Stimulated activated CD8-positive, alpha-beta memory T cell treated with anti-CD3 and anti-CD28 coated beads, Interleukin-7, amount 100 ng/mL, for 4 hours (primary cell): ENCODE results near the gene SH3D19.
A peak's percentile ranks its signal among the peaks of the same experiment; 100 is the strongest.
"Not testable (repeated sequence)": the region's sequence is repeated elsewhere in the genome, so short reads cannot be mapped to it uniquely, and the experiment has no call there.

Experiments used
- DNase-seq, 2 donors: peaks; one replicate each; pipeline ENCODE4 v3.0.0-alpha.2; 2020; ENCODE audit warnings: low read depth in 2 of 2

The SH3D19 gene

DNA sequence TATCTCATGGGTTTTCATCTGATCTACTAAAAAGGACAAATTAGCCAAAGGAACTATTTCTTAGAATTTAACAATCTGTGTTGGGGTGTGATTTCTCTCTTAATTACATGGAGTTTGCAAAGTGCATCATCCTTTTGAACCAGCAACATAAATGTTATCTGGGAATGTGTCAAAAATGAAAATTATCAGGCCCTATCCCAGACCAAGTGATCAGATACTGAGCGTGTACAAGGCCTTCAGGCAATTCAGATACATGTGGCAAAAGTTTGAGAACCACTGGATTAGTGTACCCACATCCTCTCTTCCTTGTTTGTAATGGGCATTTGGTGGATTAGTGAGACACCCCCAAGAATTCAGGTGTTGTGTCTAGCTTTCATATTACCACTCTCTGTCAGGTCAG is 3.8 kb downstream of the SH3D19 start:
- DNase-seq = no peak

DNA sequence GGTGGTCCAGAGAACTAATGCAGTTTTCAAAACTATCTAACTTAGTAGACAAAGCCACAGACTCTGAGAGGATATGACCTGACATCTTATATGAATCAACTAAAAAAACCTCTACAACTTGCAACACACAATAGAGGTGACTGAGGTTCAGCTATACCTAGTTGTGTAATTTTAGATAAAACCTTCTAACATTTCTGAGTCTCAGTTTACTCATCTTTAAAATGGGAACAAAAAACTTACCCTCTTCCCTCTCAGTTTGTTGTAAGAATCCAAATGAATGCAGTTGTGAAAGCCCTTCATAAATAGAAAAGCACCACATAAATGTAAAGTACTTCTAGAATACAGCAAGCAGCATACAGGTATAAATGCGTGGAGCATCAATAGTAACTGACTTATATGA is 5.9 kb downstream of the SH3D19 start:
- no peak for DNase-seq

DNA sequence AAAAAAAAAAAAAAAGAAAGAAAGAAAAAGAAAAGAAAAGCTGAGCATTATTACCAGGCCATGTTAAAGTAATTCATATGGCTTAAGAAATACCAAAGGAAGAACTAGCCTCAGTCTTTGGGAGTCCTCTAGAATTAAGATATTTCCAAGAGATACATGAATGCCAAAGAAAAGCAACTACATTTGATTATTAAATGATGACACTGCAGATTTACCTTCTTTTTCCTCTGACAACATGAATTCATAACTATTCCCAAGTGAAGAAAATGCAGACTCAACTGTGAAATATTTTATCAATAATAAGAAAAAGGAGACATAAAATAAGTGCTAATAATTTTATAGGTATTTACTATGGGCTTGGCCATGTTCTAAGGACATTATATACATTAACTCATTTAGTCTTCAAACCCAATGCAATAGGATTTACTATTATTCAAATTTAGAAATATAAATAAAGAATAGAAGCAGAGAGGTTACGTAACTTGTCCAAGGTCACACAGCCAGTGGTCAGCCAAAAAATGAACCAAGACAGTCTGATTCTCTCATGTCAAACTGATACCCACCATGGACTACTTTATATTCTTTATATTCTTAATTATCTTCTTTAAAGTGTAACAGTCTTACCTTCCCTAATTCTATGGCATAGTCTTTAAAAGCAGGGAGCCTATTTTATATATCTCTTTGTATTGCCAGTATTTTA is 6.9 kb downstream of the SH3D19 start:
- no peak for DNase-seq

DNA sequence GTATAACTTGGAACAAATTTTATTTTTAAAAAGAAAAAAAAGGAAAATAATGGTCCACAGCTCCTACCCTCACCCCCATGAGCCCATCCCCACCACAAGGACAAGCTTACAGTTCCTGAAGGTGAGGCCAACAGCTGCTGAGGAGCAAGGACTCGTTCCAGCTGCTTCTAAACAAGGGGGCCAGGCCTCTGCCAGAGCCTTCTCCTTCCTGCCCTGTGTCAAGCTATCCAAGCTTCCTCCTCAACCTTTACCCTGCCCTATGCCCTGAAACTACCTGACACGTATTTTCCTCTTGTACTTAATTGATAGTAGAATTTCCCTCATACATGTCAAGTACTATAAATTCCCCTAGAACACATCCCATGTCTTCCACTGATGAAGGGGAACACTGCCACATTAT is 8.8 kb downstream of the SH3D19 start:
- no peak for DNase-seq

DNA sequence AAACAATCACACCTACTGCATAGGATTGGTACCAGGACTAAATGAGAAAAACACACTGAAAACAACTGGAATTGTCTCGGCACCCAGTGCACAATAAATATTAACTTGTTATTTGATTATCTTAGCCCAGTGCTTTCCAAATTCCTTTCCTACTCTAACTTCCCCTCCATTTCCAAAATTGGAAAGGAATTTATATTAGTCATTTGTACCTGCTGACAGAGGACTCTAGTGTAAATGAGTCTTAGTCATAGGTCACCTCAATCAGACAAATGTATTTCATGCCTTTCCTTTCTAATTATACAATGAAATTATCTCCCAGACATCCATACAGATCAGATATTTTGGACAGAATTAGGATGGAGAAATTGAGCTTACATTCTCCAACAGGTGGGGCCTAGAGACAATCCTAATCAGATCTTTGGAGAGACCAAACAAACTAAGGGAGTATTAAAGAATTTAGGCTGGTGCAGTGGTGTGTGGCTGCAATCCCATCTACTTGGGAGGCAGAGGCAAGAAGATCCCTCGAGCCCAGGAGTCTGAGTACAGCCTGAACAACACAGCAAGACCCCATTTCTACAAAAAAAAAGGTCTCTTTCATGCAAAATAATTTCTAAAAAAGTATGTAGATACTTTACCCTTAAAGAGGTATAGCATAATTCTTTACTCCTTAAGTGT is 10.1 kb downstream of the SH3D19 start:
- no peak for DNase-seq

DNA sequence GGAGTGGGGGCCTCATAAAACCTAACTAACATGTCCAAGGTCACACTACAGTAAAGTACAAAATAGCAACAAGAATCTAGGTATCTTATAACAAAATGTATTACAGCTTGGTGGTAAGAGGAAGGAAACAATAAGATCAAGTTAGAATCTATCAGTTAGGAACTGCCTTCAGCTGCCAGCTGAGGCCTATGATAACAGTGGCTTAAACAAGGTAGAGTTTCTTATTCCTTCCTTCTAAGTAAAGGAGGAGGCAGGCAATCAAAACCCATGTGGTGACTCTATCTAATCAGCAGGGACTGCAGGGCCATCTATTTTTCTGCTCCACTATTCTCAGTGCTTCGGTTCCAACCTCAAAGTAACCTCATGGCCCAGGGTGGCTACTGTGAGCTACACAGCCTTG is 10.9 kb downstream of the SH3D19 start:
- DNase-seq = no peak

DNA sequence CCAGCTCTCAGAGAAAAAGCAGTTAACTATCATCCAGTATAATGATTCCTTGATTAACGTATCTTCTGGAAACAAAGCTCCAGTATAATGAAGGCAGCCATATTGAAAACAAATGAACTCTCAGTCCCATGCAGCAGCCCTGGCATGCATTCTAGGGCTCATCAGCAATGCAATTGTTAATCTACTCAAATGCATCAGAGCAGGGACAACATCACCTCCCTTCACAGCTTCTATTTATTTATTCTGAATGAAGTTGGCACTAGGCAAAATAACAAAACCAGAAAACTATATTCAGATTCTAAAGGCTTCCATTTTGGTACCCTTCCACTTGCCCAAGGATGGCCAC is 11.4 kb downstream of the SH3D19 start:
- DNase-seq = no peak

DNA sequence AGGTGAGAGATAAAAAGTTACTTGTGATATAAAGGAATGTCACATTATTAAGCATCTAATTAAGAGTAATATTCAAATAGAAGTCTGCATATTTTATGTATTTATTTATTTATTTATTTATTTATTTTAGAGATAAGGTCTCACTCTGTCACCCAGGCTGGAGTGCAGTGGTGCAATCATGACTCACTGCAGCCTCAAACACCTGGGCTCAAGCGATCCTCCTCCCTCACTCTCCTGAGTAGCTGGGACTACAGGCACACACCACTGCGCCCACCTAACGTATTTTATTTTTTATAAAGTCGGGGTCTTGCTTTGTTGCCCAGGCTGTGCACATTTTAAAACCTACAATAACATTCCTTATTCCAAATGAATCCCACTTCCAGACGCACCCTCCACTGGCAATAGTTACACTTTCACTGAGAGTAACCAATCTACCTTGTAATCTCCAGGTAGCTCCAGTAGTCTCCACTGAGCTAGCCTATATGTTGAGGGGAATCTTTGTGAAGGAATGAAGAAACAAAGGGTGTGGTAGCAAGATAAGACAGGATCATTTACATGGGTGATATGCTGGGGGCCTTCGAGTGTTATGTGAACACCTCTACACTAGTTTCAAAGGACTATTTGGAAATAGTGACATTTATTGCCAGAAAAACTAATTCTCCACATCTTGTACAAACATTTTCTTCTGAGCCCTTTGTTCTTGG is 11.9 kb downstream of the SH3D19 start:
- no peak for DNase-seq

DNA sequence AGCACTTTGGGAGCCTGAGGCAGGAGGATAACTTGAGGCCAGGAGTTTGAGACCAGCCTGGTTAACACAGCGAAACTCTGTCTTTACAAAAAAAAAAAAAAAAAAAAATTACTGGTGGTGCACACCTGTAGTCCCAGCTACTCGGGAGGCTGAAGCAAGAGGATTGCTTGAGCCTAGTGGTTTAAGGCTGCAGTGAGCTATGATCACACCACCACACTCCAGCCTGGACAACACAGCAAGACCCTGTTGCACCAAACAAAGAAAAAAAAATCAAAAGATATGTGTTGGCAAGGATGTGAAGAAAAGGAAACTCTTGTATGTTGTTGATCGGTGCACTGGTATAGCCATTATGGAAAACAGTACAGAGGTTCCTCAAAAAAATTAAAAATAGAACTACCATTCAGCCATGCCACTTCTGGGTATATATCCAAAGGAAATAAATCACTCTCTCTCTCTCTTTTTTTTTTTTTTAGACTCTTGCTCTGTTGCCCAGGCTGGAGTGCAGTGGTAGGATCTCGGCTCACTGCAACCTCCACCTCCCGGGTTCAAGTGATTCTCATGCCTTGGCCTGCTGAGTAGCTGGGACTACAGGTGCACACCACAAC is 15.2 kb downstream of the SH3D19 start:
- no peak for DNase-seq

DNA sequence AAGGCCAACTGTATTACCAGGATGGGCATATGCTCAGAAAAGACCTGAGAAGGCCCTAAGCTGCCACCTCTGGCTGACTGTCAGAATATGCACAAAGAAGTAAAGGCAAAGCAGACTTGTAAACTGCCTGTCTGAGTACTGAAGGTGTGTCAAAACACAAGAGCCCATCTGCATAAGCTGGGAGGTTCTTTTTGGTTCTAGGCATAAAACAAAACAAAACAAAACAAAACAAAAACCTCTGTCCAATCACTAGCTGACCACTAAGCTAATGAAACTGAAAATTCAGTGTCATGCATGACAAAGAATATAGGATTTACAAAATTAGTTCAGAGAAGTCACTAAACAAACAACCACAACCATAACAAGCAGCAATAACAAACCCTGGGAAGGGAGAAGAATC is 20.6 kb downstream of the SH3D19 start:
- no peak for DNase-seq

DNA sequence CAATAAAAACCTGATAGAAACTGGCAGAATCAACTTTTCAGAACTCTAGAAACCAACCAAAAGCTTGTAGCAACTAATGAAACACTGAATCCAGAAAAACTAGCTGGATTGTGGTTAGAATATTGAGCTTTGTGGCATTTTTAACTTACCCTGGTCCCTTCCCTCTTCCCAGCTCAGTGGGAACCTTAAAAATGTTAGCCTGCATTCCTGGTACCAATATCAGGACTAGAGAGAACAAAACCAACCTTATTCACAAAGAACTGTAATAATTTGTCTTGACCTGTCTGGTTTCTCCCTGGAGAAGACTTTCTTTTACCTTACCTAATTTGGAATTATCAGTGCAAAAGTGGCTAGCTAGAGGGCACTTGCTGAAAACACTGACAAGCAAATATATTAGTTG is 21.2 kb downstream of the SH3D19 start:
- DNase-seq = no peak

DNA sequence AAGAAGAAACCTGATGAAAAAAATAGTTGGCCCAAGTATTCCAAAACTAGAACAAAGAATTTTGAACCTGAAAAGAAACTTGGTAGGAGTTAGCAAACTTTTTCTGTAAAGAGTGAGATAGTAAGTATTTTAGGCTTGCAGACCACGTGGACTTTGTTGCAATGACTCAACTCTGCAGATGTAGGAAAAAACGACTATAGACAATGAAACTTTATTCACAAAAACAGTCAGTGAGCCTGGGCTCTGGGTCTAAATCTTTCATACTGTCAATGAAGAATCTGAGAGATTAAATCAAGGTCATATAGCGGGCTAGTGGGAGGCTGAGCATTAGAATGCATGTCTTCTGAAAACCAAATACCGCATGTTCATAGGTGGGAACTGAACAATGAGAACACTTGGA is 23.0 kb downstream of the SH3D19 start:
- no peak for DNase-seq

DNA sequence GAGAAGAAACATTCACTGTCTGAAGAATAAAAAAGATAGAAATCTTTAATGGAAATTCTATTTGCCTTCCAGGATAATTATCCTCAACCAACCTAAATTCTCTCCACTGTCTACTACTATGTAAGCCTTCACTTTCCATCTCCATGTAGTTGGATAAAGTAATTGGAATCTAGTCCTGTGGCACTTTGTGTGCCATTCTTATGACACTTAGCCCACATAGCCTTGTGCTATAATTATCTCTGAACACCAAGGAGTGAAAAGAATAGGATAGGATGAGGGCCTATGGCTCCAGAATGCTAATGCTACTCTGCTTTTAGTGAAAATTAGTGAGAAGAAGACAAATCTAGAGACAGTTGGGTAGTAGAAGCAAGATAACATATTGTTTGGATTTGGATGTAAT is 28.2 kb downstream of the SH3D19 start:
- no peak for DNase-seq

DNA sequence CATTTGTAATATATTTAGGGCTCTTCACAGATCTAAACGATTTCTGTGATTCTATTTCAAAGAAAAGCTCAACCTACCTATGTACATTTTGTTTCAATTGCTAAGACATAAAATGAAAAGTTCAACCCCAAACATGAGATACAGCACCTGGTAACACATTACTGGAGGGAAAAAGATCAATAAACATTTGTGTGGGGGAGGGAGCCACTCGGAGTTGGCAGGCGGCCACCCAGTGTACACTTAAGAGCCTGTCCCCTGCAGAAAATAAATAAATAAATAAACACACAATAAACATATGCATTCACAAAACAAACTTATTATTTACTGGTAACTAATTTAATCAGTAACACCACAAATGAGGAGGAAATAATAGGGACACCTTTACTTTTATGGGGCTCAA is 29.2 kb downstream of the SH3D19 start:
- no peak for DNase-seq

DNA sequence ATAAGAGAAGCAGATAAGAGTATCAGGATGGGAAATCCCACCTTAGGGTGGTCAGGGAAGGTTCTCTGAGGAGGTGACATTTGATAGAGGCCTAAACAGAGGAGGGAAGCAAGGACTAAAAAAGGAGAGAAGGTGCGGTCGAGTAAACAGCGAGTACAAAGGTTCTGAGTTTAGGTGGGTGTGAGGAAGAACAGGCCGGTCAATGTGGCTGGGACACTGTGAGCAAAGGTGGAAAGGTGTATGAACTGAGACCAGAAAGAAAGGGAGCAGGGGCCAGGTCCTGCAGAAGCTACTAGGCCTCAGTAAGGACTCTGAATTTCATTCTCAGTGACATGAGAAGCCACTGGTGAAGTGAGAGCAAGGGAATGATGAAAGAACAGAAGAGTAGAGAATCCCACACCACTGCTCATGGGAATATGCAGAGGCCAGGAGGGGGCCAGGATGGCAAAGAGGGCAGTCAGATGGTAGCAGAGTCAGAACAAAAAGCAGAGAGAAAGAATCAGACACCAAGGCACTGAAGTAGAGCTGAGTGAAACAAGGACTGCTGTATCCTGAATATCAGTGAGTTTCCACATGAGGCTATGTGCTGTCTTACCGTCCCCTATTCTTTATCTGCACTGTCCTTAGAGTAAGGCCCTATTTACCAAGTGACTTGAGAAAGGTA is 30.4 kb downstream of the SH3D19 start:
- no peak for DNase-seq

DNA sequence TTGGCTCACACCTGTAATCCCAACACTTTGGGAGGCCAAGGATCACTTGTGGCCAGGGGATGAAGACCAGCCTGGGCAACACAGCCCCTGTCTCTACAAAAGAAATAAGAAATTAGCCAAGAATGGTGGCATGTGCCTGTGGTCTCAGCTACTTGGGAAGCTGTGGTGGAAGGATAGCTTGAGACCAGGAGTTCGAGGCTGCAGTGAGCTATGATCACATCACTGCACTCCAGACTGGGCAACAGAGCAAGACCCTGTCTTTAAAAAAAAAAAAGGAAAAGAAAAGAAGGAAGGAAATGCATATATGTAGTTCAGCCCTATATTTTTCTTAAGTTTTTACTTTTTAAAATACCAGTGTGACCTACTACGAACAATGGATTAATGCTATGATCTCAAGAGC is 33.4 kb downstream of the SH3D19 start:
- DNase-seq = no peak

DNA sequence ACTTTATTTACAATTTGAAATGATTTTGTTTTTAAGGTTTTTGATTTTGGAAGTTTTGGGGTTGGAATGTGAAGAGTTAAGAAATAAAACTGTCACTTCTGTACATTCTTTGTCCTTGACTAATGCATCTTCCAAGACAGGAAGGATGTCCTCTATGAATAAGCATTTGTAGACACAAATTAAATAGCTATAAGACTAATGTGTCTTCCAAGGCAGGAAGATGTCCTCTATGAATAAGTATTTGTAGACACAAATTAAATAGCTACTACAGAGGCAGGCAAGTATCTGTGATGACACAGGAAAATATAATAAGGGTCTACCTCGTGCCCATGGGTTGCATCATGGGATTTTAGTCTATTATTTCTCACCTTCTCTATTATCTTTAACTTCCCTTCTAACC is 33.9 kb downstream of the SH3D19 start:
- no peak for DNase-seq

DNA sequence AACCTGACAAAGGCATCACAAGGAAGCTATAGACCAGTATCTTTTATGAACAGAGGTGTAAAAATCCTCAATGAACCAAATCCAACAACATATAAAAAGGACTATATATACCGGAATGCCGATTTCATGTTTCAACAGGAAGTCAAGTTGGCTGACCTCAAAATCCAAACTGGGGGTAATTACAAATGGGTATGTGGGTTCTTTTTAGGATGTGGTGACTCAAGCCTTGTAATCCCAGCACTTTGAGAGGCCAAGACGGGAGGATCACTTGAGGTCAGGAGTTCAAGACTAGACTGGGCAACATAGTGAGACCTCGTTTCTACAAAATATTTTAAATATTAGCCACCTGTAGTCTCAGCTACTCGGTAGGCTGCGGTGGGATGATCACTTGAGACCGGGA is 38.0 kb downstream of the SH3D19 start:
- DNase-seq = no peak

DNA sequence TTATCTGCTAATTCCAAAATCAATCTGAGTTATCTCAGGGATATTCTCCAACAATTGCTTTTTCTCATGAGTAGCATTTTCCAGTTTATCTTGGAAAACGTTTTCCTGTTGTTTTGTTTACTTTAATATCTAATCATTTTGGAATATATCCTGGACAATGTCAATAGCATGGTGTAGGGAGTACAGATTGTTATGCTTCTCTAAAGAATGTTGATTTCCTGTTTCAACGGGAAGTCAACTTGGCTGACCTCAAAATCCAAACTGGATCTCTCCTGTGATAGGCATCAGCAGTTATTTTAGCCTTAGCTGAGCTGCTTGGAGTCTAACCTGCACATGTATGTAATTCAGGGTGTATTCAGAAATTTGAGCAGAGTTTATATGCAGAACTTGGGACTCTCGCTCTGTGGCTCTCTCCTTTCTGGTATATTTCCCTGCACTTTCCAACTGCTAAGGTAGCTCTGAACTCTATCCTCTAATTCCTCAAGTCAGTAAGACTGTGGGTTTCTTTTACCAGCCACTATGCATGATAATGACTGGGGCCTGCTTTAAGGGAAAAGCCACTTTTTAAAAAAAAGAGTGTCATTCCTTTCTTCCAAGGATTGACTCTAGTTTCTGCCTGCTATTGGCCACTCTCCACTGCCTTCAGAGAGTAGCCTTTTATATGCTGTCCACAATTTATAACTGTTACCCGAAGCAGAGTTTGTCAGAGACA is 40.7 kb downstream of the SH3D19 start:
- no peak for DNase-seq

DNA sequence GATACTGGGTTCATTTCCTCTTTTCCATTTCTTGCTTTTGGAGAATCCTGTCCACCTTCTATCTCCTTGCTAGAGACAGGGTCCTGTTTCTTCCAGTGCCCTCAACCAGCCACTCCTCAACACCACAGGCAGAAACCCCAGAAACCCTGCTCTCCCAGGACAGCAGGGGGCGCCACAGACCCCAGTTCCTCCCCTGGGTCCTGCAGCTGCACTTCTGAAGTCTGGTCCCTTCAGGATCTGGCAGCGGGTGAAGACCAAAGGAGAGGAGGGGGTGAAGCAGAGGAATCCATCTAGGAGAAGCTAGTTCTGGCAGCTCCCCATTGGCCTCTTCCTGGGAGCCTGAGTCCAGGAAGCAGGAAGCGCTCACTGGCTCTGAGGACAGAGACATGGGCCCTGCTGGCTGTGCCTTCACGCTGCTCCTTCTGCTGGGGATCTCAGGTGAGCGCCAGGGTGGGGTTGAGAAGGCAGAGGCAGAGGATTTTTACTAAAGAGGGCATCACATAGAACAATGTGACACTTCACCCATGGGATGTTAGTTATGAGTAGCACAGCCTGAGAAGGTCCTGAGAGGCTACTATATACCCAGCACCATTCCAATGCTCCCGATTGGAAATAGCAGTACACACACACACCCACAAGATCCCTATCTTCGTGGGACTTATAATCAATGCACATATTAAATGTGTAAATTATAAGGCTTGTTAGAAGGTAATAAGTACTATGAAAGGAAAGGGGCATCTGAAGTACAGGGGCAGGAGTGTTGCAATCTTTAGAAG is 48.4 kb downstream of the SH3D19 start, which contains the start of gene PRSS48:
Gene PRSS48, plus strand, starts transcription at position 375 of the 776 bp plus-strand sequence. Its CDS starts 12 bp downstream, at position 387.
- peak in 1 of 2 donors; percentile 1 for DNase-seq

DNA sequence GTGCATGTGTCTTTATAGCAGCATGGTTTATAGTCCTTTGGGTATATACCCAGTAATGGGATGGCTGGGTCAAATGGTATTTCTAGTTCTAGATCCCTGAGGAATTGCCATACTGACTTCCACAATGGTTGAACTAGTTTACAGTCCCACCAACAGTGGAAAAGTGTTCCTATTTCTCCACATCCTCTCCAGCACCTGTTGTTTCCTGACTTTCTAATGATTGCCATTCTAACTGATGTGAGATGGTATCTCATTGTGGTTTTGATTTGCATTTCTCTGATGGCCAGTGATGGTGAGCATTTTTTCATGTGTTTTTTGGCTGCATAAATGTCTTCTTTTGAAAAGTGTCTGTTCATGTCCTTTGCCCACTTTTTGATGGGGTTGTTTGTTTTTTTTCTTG is 56.5 kb downstream of the SH3D19 start:
- DNase-seq = not testable (repeated sequence)
